BLaER1 (cell line): ENCODE results near the gene KLHL17.

Experiments
- H3K27ac ChIP-seq: shearing (Covaris generic); formaldehyde crosslinking; 2 replicates; pipeline ENCODE4 v1.8.1; 2022
- H3K27me3 ChIP-seq: shearing (Covaris generic); formaldehyde crosslinking; 2 replicates; pipeline ENCODE4 v1.8.1; 2022
- H3K36me3 ChIP-seq: shearing (Covaris generic); formaldehyde crosslinking; 2 replicates; pipeline ENCODE4 v1.8.1; 2022
- H3K4me1 ChIP-seq: shearing (Covaris generic); formaldehyde crosslinking; 2 replicates; pipeline ENCODE4 v1.8.1; 2022
- H3K4me2 ChIP-seq: shearing (Covaris generic); formaldehyde crosslinking; 2 replicates; pipeline ENCODE4 v1.8.1; 2022
- H3K4me3 ChIP-seq: shearing (Covaris generic); formaldehyde crosslinking; 2 replicates; pipeline ENCODE4 v1.8.1; 2022
- H3K9ac ChIP-seq: shearing (Covaris generic); formaldehyde crosslinking; 2 replicates; pipeline ENCODE4 v1.8.1; 2022
- H3K9me3 ChIP-seq: shearing (Covaris generic); formaldehyde crosslinking; 2 replicates; pipeline ENCODE4 v1.8.1; 2022
- H4K20me1 ChIP-seq: shearing (Covaris generic); formaldehyde crosslinking; 2 replicates; pipeline ENCODE4 v1.8.1; 2022
- Cebpa-rat ChIP-seq: shearing (Covaris generic); IDR thresholded peaks from 2 replicates; pipeline ENCODE4 v1.8.1; 2022

The KLHL17 gene

GRCh38 chr1:960363-961131 lies at the start of gene KLHL17:
KLHL17 (plus strand) TSS chr1:960584; CDS start chr1:960694, 110 bp downstream.
- Histone ChIP-seq H3K4me2 (peak within 1 kb of the TSS; percentile 87), H3K9ac (peak within 1 kb of the TSS; percentile 86), H4K20me1 (peaks cover 41% of the 10 kb centered on the region), H3K9me3 (no peaks in the 10 kb centered on the region), H3K36me3 (peaks cover 51% of the 10 kb centered on the region), H3K4me1 (peaks cover 48% of the 10 kb centered on the region), H3K4me3 (peak within 1 kb of the TSS; percentile 98), H3K27me3 (peaks cover 6% of the 10 kb centered on the region; the same call in 1 of the 2 replicates), H3K27ac (peak within 1 kb of the TSS; percentile 84)
- TF ChIP-seq Cebpa-rat: no peak

- no peaks in the 10 kb centered on the region for H3K9me3 ChIP-seq
- peaks cover 83% of the 10 kb centered on the region for H3K4me1 ChIP-seq
- H3K4me2 ChIP-seq: peak overlapping the region; percentile 93
- H4K20me1 ChIP-seq: peaks cover 7% of the 10 kb centered on the region
- H3K36me3 ChIP-seq: no peaks in the 10 kb centered on the region
- peak overlapping the region; percentile 68 for H3K9ac ChIP-seq
- H3K27me3 ChIP-seq: no peaks in the 10 kb centered on the region
- H3K27ac ChIP-seq: peak overlapping the region; percentile 76
- peak overlapping the region; percentile 59 for H3K4me3 ChIP-seq
- TF ChIP-seq Cebpa-rat: no peak
Measured at GRCh38 chr1:910881-911721, 49.3 kb upstream of the KLHL17 start.

- peak overlapping the region; percentile 59; the same call in 1 of the 2 replicates for H3K4me3 ChIP-seq
- no peaks in the 10 kb centered on the region for H3K9me3 ChIP-seq
- peaks cover 83% of the 10 kb centered on the region for H3K4me1 ChIP-seq
- peak overlapping the region; percentile 68; the same call in 1 of the 2 replicates for H3K9ac ChIP-seq
- no peaks in the 10 kb centered on the region for H3K27me3 ChIP-seq
- H4K20me1 ChIP-seq: no peaks in the 10 kb centered on the region; the same call in 1 of the 2 replicates
- H3K36me3 ChIP-seq: no peaks in the 10 kb centered on the region
- peak overlapping the region; percentile 93 for H3K4me2 ChIP-seq
- TF ChIP-seq Cebpa-rat: no peak
- H3K27ac ChIP-seq: peak overlapping the region; percentile 76
Measured at GRCh38 chr1:911875-912739, 48.3 kb upstream of the KLHL17 start.

GRCh38 chr1:912740-913301 lies 47.6 kb upstream of the KLHL17 start:
- no peaks in the 10 kb centered on the region for H3K27me3 ChIP-seq

GRCh38 chr1:913491-914130 lies 46.8 kb upstream of the KLHL17 start:
- Histone ChIP-seq H3K27me3 (no peaks in the 10 kb centered on the region), H3K9ac (0 out of 2 replicates have a peak overlapping the region, but pooled peaks have one; percentile 1), H3K36me3 (no peaks in the 10 kb centered on the region), H3K9me3 (no peaks in the 10 kb centered on the region), H3K4me3 (no peak overlapping the region), H3K4me2 (peak overlapping the region; percentile 93), H4K20me1 (no peaks in the 10 kb centered on the region; the same call in 1 of the 2 replicates), H3K27ac (peak overlapping the region; percentile 76), H3K4me1 (peaks cover 87% of the 10 kb centered on the region)
- no peak for TF ChIP-seq Cebpa-rat

More at GRCh38 chr1:912740-913301, 47.6 kb upstream of the KLHL17 start:
- Histone ChIP-seq H3K9me3 (no peaks in the 10 kb centered on the region), H3K9ac (peak overlapping the region; percentile 68; the same call in 1 of the 2 replicates), H4K20me1 (no peaks in the 10 kb centered on the region; the same call in 1 of the 2 replicates), H3K4me3 (no peak overlapping the region; the same call in 1 of the 2 replicates), H3K27ac (peak overlapping the region; percentile 76), H3K36me3 (no peaks in the 10 kb centered on the region), H3K4me1 (peaks cover 83% of the 10 kb centered on the region), H3K4me2 (peak overlapping the region; percentile 93)
- no peak for TF ChIP-seq Cebpa-rat

- Histone ChIP-seq H3K36me3 (no peaks in the 10 kb centered on the region), H3K4me1 (peaks cover 94% of the 10 kb centered on the region), H3K9me3 (no peaks in the 10 kb centered on the region), H3K4me2 (peak overlapping the region; percentile 93), H3K27me3 (no peaks in the 10 kb centered on the region), H3K4me3 (no peak overlapping the region), H3K9ac (peak overlapping the region; percentile 36; the same call in 1 of the 2 replicates), H4K20me1 (no peaks in the 10 kb centered on the region; the same call in 1 of the 2 replicates), H3K27ac (peak overlapping the region; percentile 76; the same call in 1 of the 2 replicates)
- TF ChIP-seq Cebpa-rat: no peak
Measured at GRCh38 chr1:914131-914890, 46.1 kb upstream of the KLHL17 start.

GRCh38 chr1:914891-915280 lies 45.5 kb upstream of the KLHL17 start:
- H3K4me1 ChIP-seq: peaks cover 99% of the 10 kb centered on the region
- no peaks in the 10 kb centered on the region for H3K9me3 ChIP-seq
- H4K20me1 ChIP-seq: no peaks in the 10 kb centered on the region; the same call in 1 of the 2 replicates
- no peaks in the 10 kb centered on the region for H3K36me3 ChIP-seq
- no peaks in the 10 kb centered on the region for H3K27me3 ChIP-seq
- H3K4me3 ChIP-seq: no peak overlapping the region
- H3K9ac ChIP-seq: peak overlapping the region; percentile 36; the same call in 1 of the 2 replicates
- no peak for TF ChIP-seq Cebpa-rat
- peak overlapping the region; percentile 50 for H3K27ac ChIP-seq
- peak overlapping the region; percentile 93 for H3K4me2 ChIP-seq
